Spinal cord (tissue), 10 donors: Measurements from ENCODE around the gene PGP. TPM values are rescaled to one million over a fixed set of nuclear protein-coding genes. Genes with fewer than 3 reads are reported as not detected.

Source experiments
- DNase-seq, 6 donors: peaks; one replicate each; pipeline versions ENCODE4 v3.0.0 to v3.0.0-alpha.2; 2013 to 2015; ENCODE audit warnings: low spot score in 6 of 6, low read depth in 4 of 6
- H3K27ac ChIP-seq: one replicate; pipeline ENCODE4 v1.5.1; 2013; ENCODE audit warnings: low read depth, low read length, control low read depth
- H3K27me3 ChIP-seq: one replicate; pipeline ENCODE4 v1.6.1; 2013; ENCODE audit warnings: low read length; ENCODE audit not compliant: control insufficient read depth, insufficient read depth
- H3K36me3 ChIP-seq: one replicate; pipeline ENCODE4 v1.6.1; 2013; ENCODE audit warnings: low read length; ENCODE audit not compliant: control insufficient read depth, insufficient read depth
- H3K4me1 ChIP-seq: one replicate; pipeline ENCODE4 v1.6.1; 2013; ENCODE audit warnings: low read length; ENCODE audit not compliant: control insufficient read depth, insufficient read depth
- H3K4me3 ChIP-seq: one replicate; pipeline ENCODE4 v1.5.1; 2013; ENCODE audit warnings: low read depth, low read length, control low read depth
- H3K9me3 ChIP-seq: one replicate; pipeline ENCODE4 v1.6.1; 2013; ENCODE audit warnings: low read length; ENCODE audit not compliant: control insufficient read depth, insufficient read depth
- WGBS: methylation state at CpG from one replicate; pipeline ENCODE4 v1.1.5; 2013; ENCODE audit warnings: missing lambda C conversion rate; ENCODE audit not compliant: insufficient coverage; 5-methylcytosine and 5-hydroxymethylcytosine counted together
- polyA plus RNA-seq, 2 donors: library from polyadenylated mRNA; unstranded; fragments of 120-200 nt; gene quantifications; one replicate each; pipeline ENCODE4 v1.2.1, GENCODE V29; 2013; ENCODE audit not compliant: insufficient read length in 2 of 2
- total RNA-seq, 2 donors: library from RNA; depleted of rRNA in 1 of 2; stranded (reverse); fragments of 120-200 nt in 1 of 2; fragments of >200 nt in 1 of 2; gene quantifications; one replicate each; pipeline versions ENCODE4 v1.2.3 to v1.2.4, GENCODE V29; 2013 to 2014
- donor health status: healthy.

Gene PGP
- total and polyA plus RNA-seq, 4 donors, result 15.9 to 35.7 (median 21.8) TPM

- 78% methylated on average over 14 of the region's 20 CpGs for WGBS
- Histone ChIP-seq H3K4me1 (peaks cover 17% of the 10 kb centered on the region), H3K27me3 (no peaks in the 10 kb centered on the region), H3K36me3 (peaks cover 100% of the 10 kb centered on the region), H3K27ac (no peak overlapping the region), H3K9me3 (no peaks in the 10 kb centered on the region), H3K4me3 (no peak overlapping the region)
- no peak for DNase-seq
Measured at GRCh38 chr16:2186505-2186904, 28.1 kb downstream of the PGP start.

- peaks cover 100% of the 10 kb centered on the region for H3K36me3 ChIP-seq
- H3K27me3 ChIP-seq, result no peaks in the 10 kb centered on the region
- peaks cover 12% of the 10 kb centered on the region for H3K4me1 ChIP-seq
- H3K9me3 ChIP-seq, result no peaks in the 10 kb centered on the region
- no peak overlapping the region for H3K4me3 ChIP-seq
- DNase-seq, result no peak
- no peak overlapping the region for H3K27ac ChIP-seq
- 94% methylated on average over 11 of the region's 13 CpGs for WGBS
Measured at GRCh38 chr16:2186064-2186463, 28.6 kb downstream of the PGP start.

GRCh38 chr16:2184962-2185361 is 29.7 kb downstream of the PGP start:
- 92% methylated on average over 20 of the region's 20 CpGs for WGBS
- no peaks in the 10 kb centered on the region for H3K9me3 ChIP-seq
- no peaks in the 10 kb centered on the region for H3K27me3 ChIP-seq
- H3K36me3 ChIP-seq, result peaks cover 100% of the 10 kb centered on the region
- no peak overlapping the region for H3K27ac ChIP-seq
- DNase-seq, result no peak
- H3K4me3 ChIP-seq, result no peak overlapping the region
- peaks cover 1% of the 10 kb centered on the region for H3K4me1 ChIP-seq

GRCh38 chr16:2184346-2184745 is 30.3 kb downstream of the PGP start:
- WGBS, result 92% methylated on average over 18 of the region's 19 CpGs
- Histone ChIP-seq H3K4me3 (no peak overlapping the region), H3K9me3 (no peaks in the 10 kb centered on the region), H3K27ac (no peak overlapping the region), H3K36me3 (peaks cover 100% of the 10 kb centered on the region), H3K4me1 (no peaks in the 10 kb centered on the region), H3K27me3 (no peaks in the 10 kb centered on the region)
- DNase-seq, result no peak

- H3K4me1 ChIP-seq, result no peaks in the 10 kb centered on the region
- H3K36me3 ChIP-seq, result peaks cover 96% of the 10 kb centered on the region
- DNase-seq, result no peak
- H3K27ac ChIP-seq, result no peak overlapping the region
- H3K9me3 ChIP-seq, result no peaks in the 10 kb centered on the region
- 94% methylated on average over 29 of the region's 30 CpGs for WGBS
- no peaks in the 10 kb centered on the region for H3K27me3 ChIP-seq
- H3K4me3 ChIP-seq, result no peak overlapping the region
Measured at GRCh38 chr16:2183671-2184070, 31.0 kb downstream of the PGP start.

- WGBS, result 89% methylated on average over 20 of the region's 20 CpGs
- peaks cover 94% of the 10 kb centered on the region for H3K36me3 ChIP-seq
- no peak for DNase-seq
Measured at GRCh38 chr16:2181952-2182351, 32.7 kb downstream of the PGP start.

GRCh38 chr16:2180962-2181923 is 33.4 kb downstream of the PGP start:
- DNase-seq, result no peak
- WGBS, result 86% methylated on average over 39 of the region's 46 CpGs
- no peaks in the 10 kb centered on the region for H3K9me3 ChIP-seq
- H3K27me3 ChIP-seq, result no peaks in the 10 kb centered on the region
- no peaks in the 10 kb centered on the region for H3K4me1 ChIP-seq
- peaks cover 94% of the 10 kb centered on the region for H3K36me3 ChIP-seq
- no peak overlapping the region for H3K4me3 ChIP-seq
- no peak overlapping the region for H3K27ac ChIP-seq

More at GRCh38 chr16:2181952-2182351, 32.7 kb downstream of the PGP start:
- Histone ChIP-seq H3K4me3 (no peak overlapping the region), H3K9me3 (no peaks in the 10 kb centered on the region), H3K4me1 (no peaks in the 10 kb centered on the region), H3K27ac (no peak overlapping the region), H3K27me3 (no peaks in the 10 kb centered on the region)

GRCh38 chr16:2180461-2180860 is 34.2 kb downstream of the PGP start:
- Histone ChIP-seq H3K4me3 (no peak overlapping the region), H3K4me1 (no peaks in the 10 kb centered on the region), H3K27me3 (no peaks in the 10 kb centered on the region), H3K27ac (no peak overlapping the region), H3K36me3 (peaks cover 94% of the 10 kb centered on the region), H3K9me3 (no peaks in the 10 kb centered on the region)
- 93% methylated on average over 43 of the region's 43 CpGs for WGBS
- DNase-seq, result no peak

- Histone ChIP-seq H3K4me3 (no peak overlapping the region), H3K27ac (no peak overlapping the region), H3K27me3 (no peaks in the 10 kb centered on the region), H3K9me3 (no peaks in the 10 kb centered on the region), H3K4me1 (no peaks in the 10 kb centered on the region), H3K36me3 (peaks cover 94% of the 10 kb centered on the region)
- WGBS, result 94% methylated on average over 29 of the region's 31 CpGs
- no peak for DNase-seq
Measured at GRCh38 chr16:2179576-2179975, 35.1 kb downstream of the PGP start.

- DNase-seq, result no peak
- no peaks in the 10 kb centered on the region for H3K4me1 ChIP-seq
- H3K27ac ChIP-seq, result no peak overlapping the region
- peaks cover 94% of the 10 kb centered on the region for H3K36me3 ChIP-seq
- H3K4me3 ChIP-seq, result no peak overlapping the region
- no peaks in the 10 kb centered on the region for H3K27me3 ChIP-seq
- WGBS, result 23% methylated on average over 42 of the region's 50 CpGs
- H3K9me3 ChIP-seq, result no peaks in the 10 kb centered on the region
Measured at GRCh38 chr16:2179107-2179501, 35.5 kb downstream of the PGP start.
